ENCODE measurements around the gene HOXC5.

Gene HOXC5

GRCh38 chr12:54018468-54018984, 14.3 kb upstream of the HOXC5 start:
- in situ Hi-C loops (cut with MboI; ENCODE audit: low sequenced_read_pairs) = no loop called here

DNA sequence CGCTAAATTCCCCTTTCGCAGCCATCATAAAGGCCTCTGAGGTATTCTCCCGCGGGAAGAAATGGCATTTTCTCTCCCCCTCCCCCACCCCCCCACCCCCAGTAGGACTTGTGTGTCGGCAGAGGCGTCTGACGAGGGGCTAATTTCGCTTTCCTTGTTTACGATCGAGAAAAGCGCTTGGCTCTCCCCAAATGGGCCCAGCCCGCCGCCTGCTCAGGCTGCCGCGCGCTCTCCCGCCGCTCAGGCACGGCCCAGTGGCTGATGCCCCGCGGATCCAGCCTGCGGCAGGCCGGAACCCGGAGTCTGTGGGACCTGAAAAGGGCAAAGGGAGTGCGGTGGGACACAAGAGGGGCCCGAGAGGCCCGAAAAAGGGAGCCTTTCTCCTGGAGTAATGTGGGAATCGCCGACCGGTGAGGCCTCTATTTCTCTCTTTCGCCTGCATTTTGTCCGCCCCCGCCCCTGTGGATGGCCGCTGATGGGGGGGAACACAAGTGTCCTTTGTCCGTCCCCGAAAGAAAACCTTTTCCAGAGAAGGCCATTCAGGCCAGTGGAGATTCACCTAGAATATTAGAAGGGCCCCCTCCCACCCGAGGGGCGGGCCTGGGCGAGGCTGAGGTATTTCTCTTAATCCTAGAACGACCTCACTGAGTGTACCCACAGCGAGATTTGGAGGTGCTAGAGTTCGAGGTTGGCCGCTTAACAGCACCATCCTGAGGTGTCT, 13.6 kb upstream of the HOXC5 start:
- in situ Hi-C loops (cut with MboI; ENCODE audit: low sequenced_read_pairs) = no loop called here

DNA sequence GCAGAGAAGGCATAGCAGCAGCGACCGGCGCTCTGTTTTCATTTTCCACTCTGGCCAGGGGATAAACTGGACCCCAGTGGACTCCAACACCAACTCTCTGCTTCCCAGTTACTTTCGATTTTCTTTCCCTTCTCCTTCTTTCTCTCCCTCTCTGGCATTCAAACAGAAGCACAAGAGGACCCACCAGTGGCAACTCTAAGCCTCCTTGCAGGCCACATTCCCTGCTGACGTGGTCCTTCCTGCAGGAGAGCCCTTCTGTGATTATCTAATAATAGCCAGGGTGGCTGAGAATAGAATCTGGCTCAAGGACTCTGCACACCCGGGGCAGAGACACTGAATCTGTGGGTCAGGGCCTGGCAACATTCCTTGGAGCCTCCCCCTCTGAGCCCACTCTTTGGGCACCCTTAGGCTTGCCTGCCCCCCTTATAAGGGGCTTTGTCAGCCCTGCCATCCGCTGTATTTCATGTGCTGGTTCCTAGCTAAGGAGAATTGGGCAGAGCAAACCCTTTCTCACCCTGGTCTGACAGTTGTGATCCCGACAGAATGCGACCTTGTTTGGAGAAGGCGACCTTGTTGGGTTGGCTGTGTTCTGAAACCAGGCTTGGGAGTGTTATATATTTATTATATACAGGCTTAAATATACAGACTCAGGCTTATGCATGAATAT, 12.8 kb upstream of the HOXC5 start:
- in situ Hi-C loops (cut with MboI; ENCODE audit: low sequenced_read_pairs) = loop anchor here (10.0 kb wide), 1 partner anchor 185 kb away; no protein-coding TSS in a partner anchor

DNA sequence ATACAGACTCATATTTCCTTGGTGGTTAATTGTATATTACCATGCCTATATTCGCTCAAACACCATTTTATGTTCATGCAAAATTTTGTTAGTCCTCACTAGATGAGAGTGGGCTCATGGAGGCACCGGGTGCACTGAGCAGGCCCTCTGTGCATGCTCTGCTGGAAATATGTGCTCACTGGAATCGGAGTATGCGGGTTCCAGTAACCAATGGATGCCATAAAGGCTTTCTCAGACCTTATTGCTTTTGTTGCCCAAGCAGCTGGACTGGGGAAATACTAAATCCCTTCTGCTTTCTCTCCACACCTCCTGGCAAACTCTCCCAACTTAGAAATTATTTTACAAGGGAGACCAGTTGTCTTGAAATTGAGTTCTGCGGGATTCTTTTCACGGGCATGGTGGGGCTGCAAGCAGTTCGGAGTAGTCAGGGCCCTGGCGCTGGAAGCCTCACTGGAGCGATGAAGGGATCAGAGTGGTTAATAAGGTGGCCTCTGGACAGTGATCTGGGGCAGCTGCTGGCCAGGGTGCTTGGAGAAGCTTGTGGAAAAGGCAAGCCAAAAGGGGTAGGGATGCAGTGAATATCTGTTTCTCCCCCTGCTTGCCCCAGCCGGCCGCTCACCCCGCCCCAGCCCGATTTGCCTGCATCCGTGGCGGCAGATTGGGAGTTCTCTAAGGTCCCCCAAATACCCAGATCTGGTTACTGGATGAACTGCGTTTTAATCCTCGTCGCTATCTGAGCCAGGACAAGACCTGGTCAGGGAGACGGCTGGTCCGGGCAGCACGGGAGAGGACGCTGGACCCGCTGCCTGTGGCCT, 12.1 kb upstream of the HOXC5 start:
- in situ Hi-C loops (cut with MboI; ENCODE audit: low sequenced_read_pairs) = loop anchor here (10.0 kb wide), 1 partner anchor 184 kb away; no protein-coding TSS in a partner anchor

DNA sequence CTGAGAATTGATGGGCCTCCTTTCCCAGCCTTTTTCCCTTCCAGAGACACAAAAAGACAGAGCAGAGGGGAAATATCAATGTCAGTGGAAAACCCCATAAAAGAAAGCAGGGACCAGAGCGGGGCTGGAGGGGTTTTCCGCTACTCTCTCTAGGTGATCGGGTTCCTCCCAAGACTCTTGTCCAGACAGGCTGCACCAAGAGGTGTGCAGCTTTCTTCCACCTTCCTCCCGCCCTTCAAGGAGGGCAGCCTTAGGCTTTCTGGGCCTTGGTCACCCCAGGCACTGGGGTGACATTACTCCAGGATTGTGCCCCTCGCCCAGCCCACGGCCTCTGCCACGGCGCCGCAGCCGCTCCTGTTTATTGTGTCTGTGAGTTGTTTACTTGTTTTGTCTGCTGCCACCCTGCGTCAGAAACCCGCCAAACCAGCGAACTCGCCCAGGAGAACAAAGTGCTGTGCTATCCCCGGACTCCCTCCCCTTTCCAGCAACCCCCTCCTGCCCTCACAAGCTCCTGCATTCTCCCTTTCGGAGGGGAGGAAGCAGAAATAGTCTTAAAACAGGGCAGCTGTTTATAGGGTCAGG, 11.3 kb upstream of the HOXC5 start:
- in situ Hi-C loops (cut with MboI; ENCODE audit: low sequenced_read_pairs) = loop anchor here (10.0 kb wide), 1 partner anchor 183 kb away; no protein-coding TSS in a partner anchor

DNA sequence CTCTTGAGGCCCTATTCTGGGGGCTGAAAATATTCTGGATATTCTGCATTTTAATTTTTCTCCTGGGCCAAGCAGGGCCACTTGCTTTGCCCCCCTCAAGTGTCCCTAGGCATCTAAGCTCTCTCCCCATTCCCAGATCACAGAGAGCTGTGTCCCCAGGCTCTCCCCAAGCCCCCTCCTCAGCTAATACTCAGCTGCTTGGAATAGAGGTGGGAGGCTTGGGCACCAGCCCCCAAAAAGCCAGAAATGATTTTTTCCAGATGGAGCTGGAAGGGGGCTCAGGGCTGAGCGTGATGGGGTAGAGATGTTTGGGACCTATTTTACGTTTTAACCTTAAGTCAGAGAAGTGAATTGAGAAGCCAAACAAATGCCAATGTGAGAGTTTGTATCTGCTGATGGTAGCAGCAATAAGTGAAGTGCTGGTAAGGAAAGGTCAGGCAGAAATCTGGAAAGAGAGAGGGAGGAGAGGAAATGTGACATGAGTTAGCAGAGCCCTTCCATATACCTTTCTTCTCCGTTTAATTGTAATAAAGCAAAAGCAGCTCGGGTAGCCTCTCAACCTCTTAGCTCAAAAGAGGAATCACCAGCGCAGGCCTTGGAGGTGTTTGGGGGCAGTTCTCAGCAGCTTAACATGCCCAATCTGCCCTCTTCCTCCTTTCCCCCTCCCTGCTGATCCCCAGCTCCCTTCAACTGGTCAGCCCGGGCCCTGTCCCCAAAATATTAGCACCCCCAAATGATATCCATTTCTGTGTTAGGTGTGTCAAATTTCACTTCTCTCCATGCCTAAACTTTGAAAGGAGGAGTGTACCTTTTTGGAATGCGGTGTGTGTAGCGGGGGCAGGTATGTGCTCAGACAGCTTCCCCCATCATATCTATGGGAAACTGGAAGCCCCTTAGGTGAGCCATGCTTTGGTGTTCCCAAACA, 9.6 kb upstream of the HOXC5 start:
- in situ Hi-C loops (cut with MboI; ENCODE audit: low sequenced_read_pairs) = loop anchor here (10.0 kb wide), 1 partner anchor 182 kb away; no protein-coding TSS in a partner anchor

GRCh38 chr12:54024127-54024526, 8.7 kb upstream of the HOXC5 start:
- in situ Hi-C loops (cut with MboI; ENCODE audit: low sequenced_read_pairs) = loop anchor here (10.0 kb wide), 1 partner anchor 181 kb away; no protein-coding TSS in a partner anchor

- in situ Hi-C loops (cut with MboI; ENCODE audit: low sequenced_read_pairs) = loop anchor here (10.0 kb wide), 1 partner anchor 180 kb away; no protein-coding TSS in a partner anchor
These were observed 8.1 kb upstream of the HOXC5 start for GRCh38 chr12:54024581-54025305.

GRCh38 chr12:54025499-54026405, 7.1 kb upstream of the HOXC5 start:
- in situ Hi-C loops (cut with MboI; ENCODE audit: low sequenced_read_pairs) = loop anchor here (10.0 kb wide), 1 partner anchor 179 kb away; no protein-coding TSS in a partner anchor

- in situ Hi-C loops (cut with MboI; ENCODE audit: low sequenced_read_pairs) = loop anchor here (10.0 kb wide), 1 partner anchor 178 kb away; no protein-coding TSS in a partner anchor
These were observed 6.0 kb upstream of the HOXC5 start for GRCh38 chr12:54026640-54027441.

- in situ Hi-C loops (cut with MboI; ENCODE audit: low sequenced_read_pairs) = loop anchor here (10.0 kb wide), 1 partner anchor 177 kb away; no protein-coding TSS in a partner anchor
These were observed 5.4 kb upstream of the HOXC5 start for GRCh38 chr12:54027442-54027786.

DNA sequence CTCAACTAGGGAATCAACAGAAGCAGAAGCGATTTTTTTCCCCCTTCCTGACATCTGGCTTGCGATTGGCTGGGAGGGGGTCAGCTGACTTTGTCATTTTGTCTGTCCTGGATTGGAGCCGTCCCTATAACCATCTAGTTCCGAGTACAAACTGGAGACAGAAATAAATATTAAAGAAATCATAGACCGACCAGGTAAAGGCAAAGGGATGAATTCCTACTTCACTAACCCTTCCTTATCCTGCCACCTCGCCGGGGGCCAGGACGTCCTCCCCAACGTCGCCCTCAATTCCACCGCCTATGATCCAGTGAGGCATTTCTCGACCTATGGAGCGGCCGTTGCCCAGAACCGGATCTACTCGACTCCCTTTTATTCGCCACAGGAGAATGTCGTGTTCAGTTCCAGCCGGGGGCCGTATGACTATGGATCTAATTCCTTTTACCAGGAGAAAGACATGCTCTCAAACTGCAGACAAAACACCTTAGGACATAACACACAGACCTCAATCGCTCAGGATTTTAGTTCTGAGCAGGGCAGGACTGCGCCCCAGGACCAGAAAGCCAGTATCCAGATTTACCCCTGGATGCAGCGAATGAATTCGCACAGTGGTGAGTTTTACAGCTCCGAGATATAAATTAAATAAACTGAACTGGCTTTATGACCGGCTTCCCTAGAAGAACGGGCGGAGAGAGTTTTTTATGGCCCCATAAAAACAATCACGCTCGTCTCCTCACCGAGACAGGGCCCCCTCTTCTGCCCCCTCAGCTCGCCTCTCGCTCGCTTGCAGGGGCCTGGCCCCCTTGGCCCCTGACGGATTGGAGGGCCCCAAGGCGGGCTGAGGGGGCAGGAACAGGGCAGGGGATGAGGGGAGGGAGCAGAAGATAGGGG, 4.3 kb upstream of the HOXC5 start, which contains the start of gene HOXC6:
Gene HOXC6 (plus strand): TSS at position 127 of the 888 bp plus-strand sequence. CDS start 82 bp downstream, at position 209.
- in situ Hi-C loops (cut with MboI; ENCODE audit: low sequenced_read_pairs) = loop anchor here (10.0 kb wide), 1 partner anchor 176 kb away; no protein-coding TSS in a partner anchor

GRCh38 chr12:54029529-54030441, 3.1 kb upstream of the HOXC5 start:
- in situ Hi-C loops (cut with MboI; ENCODE audit: low sequenced_read_pairs) = loop anchor here (10.0 kb wide), 1 partner anchor 175 kb away; no protein-coding TSS in a partner anchor

DNA sequence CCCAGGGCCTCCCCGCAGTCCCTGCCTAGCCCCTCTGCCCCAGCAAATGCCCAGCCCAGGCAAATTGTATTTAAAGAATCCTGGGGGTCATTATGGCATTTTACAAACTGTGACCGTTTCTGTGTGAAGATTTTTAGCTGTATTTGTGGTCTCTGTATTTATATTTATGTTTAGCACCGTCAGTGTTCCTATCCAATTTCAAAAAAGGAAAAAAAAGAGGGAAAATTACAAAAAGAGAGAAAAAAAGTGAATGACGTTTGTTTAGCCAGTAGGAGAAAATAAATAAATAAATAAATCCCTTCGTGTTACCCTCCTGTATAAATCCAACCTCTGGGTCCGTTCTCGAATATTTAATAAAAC, 2.4 kb upstream of the HOXC5 start:
- in situ Hi-C loops (cut with MboI; ENCODE audit: low sequenced_read_pairs) = no loop called here
